Measurements from ENCODE around the gene IRX3. TPM values are rescaled to one million over a fixed set of nuclear protein-coding genes. Genes with fewer than 3 reads are reported as not detected.
"Not testable (repeated sequence)": the region's sequence is repeated elsewhere in the genome, so short reads cannot be mapped to it uniquely, and the experiment has no call there.

Gene IRX3
- total RNA-seq, 1 donor from 2014 or later, result 1.4 TPM

DNA sequence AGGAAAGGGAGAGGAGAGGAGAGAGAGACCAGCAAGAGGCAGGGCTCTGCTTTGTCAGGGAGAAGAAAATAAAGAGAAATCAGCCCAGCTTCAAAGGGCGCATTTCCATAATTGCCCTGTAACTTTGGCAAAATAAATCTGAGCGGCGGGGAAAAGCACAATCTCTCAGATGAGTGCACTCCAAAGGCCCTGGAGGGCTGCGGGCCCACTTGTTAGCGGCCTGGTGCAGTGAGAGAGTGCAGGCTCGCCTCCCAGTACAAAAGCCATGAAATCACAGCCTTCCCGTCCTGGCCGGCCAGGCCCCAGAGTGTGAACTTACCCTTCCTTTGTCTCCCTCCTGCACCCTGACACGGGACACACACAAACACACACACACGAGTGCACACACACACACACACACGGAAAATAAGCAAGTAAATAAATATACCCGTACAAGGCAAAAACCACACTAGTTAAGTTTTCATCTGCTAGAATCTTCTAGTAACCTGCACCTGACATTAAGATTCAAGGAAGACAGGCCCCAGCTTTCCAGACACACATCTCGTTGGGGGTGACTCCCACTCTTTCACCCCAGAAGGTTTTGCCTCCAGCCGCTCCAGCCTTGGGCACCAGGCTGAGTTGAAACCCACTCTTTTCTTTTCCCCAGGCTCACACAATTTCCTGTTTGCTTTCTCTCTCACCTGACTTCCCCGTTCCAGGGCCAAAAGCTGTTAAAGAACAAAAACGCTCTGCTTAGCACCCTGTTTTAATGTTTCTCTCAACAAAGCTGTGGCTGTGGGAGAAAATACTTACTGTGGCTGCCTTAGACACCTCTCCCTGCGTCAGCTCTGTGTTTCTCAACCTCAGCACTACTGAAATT lies 8.5 kb downstream of the IRX3 start:
- DNase-seq (ENCODE audit: low spot score), result no peak

DNA sequence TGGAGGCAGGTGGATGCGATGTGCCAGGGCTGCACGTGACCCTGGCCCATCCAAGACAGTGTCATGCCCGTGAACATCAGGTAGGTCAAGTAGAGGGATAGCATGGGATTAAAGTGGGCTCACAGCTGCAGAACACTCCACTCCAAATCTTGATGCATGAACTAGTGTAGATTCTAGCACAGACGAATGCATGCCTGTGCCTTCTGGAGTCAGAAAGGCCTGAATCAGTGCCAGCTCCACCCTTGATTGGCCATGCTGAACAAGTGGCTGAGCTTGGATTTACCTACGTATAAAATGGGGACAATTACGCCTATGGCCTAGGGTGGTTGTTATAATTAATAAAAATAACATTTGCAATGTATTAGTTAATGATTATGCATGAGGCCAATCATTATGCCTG lies 10.6 kb downstream of the IRX3 start:
- peak; percentile 37 for DNase-seq (ENCODE audit: low spot score)

DNA sequence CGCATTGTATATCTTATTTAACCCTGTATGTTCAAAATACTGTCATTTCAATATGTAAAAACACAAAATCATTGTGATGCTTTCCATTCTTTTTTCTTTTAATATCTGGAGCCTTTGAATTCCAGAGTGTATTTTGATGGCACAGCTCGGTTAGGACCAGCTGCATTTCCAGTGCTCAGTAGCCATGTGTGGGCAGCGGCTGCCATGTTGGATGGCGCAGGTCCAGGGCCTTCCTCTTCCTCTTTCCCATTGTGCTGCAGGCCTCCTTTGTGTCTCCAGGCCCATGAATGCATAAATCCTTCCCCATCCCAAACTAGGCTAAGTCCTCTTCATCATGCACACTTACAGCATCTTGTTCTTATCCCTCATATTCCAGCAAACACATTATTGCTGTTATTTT lies 13.0 kb downstream of the IRX3 start:
- peak; percentile 33 for DNase-seq (ENCODE audit: low spot score)

DNA sequence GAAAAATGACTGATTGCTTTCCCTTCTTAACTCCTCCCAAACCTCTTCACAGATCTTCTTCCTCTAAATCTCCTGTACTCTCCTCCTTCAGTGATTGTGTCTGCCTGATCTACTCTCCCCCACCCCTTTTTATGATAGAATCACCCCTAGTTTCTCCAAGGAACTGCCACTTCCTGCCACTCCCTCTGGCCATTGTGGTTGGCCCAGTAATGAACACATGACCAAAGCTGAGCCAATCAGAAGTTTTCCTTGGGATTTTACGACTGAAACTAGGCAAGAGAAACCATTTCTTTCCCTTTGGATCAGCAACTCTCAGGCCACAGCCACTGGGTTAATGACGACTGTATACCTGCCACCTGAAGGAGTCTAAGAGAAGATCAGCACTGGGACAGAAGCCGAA lies 15.9 kb downstream of the IRX3 start:
- DNase-seq (ENCODE audit: low spot score), result no peak

DNA sequence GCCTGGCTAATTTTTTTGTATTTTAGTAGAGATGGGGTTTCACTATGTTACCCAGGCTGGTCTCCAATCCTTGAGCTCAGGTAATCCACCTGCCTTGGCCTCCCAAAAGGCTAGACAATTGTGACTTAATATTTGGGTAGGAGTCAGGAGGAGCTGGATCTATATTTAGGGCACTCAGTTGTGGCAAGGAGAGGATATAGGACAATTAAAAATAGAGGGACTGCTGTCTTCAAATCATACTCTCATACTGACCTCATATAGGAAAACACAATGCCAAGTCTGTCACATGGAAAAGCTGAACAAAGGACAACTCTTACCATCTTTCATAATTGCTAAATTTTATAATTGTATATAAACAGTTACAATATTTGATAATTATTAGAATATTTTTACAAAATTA lies 17.1 kb downstream of the IRX3 start:
- DNase-seq (ENCODE audit: low spot score), result no peak

DNA sequence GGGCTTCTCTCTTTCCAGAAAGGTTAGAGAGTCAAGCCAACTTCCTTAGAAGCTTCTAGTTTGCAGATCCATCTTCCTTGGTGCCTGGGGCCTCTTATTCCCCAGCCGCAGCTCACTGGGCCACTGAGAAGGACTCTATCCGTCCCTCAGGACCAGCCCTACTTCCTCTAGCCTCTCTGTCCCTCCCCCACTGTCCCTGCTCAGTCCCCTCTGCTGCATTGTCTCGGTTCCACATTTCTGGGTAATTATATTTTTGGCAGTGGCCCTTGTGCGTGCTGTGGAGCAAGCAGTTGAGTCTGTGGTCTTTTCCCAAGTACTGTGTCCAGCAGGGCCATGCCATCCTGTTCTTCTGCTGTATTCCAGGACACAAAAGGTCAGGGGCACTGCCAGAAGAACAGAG lies 17.8 kb downstream of the IRX3 start:
- no peak for DNase-seq (ENCODE audit: low spot score)

DNA sequence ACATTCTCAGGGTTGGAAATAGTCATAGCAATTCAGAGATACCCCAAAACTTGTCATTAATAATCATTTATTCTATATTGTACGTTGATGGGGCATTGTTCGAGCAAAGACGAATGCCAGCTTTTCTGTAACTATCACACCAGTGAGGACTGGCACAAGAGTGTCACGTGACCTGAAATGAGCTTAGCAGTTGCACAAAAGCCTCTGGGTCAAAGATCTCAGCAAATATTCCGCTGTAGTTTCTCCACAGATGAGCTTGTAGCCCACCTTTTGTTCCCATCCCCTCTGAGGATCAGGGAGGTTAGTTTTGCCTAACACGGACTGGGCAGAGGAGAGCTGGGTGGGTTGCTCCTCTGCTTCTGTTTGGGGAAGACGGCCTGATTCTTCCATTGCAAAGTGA lies 18.2 kb downstream of the IRX3 start:
- DNase-seq (ENCODE audit: low spot score), result no peak

DNA sequence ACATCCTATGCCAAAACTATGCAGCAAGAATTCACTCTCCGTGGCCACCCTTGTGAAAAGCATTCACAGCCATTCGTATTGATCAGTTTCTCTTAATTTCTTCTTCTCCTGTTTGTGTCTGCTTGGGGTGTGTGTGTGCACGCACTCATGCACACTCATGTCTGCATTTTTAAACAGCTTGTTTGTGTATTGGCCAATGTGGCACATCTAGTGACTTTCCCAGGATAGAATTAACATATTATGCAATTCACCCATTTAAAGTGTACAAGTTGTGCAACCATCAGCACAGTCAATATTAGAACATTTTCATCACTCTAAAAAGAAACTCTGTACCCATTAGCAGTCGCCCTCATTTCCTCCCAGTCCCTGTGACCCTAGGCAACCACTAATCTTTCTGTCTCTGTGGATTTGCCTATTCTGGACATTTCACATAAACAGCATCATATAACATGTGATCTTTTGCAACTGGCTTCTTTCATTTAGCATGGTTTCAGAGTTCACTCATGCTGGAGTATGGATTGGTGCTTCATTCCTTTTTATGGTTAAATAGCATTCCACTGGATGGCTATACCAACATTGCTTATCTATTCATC lies 20.1 kb downstream of the IRX3 start:
- DNase-seq (ENCODE audit: low spot score), result no peak

DNA sequence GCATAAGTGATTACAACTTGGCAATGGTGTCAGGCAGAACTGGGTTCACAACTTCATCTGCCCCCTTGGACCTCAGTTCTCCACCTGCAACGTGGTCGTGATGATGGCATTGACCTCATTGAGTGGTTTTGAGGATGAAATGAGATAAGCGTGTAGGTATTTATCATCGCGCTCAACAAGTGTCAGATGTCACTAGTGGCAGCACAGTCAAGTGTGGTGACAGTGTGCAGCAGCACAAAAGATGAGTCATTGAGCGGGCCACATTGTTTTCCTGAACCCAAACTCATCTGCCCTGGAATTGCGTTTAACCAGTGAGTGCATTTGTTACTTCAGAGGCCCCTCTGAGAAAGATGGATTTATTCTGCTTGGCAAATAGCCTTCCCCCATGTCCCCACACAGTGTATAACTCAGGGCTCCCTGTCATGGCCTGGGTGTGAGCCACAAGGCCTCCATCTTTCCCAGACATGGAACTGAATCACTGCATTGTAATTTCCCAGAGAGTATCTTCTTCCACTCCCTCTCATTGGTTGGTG lies 20.9 kb downstream of the IRX3 start:
- peak; percentile 47 for DNase-seq (ENCODE audit: low spot score)

DNA sequence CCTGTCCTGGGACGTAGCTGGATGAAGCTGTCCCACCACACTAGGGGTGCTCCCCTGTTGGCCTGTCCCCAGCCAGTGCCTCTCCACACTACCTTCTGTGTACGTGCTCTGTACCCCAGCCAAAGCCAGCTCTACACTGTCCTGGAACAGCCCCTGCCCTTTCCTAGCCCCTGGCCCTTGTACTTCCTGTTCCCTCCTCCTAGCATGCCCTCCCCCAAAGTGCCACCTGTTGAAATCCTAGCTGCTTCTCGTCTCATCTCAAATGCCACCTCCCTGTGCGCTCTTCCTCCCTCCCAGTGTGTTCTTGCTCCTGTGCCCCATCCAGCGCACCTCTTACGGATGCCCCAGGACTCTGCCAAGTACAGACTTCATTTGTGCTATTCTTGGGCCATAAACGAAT lies 33.5 kb downstream of the IRX3 start:
- no peak for DNase-seq (ENCODE audit: low spot score)

DNA sequence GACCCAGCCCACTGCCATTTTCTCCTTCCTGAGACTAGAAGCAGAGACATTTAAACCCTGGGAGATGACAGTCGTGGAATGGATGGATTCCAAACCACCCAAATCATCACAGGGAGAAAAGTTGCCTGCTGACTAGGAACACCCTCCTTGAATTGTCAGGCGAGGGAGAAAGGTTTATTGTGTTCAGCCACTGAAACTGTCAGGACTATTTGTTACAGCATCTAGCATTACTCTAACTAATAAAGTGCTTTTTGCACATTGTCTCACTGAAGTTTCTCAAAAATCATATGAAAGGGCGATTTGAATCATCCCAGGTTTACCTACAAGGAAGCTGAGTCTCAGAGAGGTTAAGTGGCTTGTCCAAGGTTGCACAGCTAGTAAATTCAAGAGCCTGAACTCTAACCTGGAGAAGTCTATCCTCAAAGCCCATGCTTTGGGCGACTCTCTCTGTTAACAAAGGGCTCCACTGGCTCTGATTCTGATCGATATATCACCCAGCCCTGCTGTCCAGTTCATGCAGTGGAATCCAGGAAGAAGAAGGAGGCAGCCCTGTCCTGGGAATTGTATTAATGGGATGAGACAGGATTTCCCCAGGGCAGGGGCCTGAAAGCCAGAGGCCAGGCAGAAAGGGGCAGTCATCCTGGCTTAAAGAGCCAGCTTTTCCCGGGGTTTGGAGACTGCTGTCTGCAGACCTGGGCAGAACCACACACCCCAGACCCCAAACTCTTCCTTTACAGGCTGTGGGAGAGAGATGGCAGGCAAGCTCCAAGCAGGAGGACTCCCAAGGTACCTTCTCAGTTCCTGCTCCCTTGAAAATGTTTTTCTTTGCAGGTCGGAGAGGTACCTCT lies 37.5 kb downstream of the IRX3 start:
- no peak for DNase-seq (ENCODE audit: low spot score)

DNA sequence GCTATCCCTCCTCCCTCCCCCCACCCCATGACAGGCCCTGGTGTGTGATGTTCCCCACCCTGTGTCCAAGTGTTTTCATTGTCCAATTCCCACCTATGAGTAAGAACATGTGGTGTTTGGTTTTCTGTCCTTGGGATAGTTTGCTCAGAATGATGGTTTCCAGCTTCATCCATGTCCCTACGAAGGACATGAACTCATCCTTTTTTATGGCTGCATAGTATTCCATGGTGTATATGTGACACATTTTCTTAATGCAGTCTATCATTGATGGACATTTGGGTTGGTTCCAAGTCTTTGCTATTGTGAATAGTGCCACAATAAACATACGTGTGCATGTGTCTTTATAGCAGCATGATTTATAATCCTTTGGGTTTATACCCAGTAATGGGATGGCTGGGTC lies 38.9 kb downstream of the IRX3 start:
- DNase-seq (ENCODE audit: low spot score), result not testable (repeated sequence)

DNA sequence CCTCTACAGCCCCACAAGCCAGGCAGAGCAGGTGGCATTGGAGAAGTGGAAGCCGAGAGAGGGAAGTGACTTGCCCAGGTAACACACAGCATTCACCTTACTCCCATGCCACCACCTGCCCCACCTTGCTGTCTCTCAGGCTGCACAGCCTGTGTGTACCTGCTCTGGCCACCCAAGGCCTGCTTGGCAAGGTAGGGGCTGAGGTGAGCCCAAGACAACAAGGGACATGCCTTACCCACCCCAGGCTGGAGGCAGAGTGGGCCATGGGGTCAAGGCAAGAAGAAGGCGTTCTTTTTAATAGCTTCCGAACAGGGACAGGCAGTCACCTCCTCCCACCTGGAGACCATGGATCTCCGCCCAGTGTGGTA lies 40.1 kb downstream of the IRX3 start:
- no peak for DNase-seq (ENCODE audit: low spot score)

DNA sequence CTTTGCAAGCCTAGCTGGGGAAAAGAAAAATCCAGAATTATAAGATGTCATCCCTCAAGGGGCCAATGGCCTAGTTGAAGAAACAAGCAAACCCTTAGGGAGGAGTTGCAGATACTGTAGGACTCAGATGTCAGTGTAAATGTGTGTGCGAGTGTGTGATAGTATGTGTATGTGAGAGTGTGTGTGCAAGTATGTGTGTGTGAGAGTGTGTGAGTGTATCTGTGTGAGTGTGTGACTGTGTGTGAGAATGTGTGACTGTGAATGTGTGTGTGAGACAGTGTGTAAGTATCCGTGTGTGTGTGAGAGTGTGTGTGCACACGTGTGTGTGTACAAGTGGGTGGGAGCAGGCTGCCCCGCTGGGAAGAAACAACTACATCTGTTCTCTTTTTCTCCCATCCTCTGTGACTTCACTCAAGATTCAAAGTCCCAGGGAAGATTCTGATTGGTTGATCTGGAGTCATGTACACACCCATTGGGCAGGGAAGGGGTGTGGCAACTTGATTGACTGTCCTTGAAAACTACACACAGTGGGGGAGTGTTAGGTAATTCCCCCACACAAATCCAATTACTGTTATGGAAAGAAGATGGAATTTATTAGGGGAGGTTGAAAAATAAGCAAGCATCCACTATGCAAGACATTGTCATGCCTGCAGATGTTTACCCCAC lies 40.7 kb downstream of the IRX3 start:
- DNase-seq (ENCODE audit: low spot score), result no peak

DNA sequence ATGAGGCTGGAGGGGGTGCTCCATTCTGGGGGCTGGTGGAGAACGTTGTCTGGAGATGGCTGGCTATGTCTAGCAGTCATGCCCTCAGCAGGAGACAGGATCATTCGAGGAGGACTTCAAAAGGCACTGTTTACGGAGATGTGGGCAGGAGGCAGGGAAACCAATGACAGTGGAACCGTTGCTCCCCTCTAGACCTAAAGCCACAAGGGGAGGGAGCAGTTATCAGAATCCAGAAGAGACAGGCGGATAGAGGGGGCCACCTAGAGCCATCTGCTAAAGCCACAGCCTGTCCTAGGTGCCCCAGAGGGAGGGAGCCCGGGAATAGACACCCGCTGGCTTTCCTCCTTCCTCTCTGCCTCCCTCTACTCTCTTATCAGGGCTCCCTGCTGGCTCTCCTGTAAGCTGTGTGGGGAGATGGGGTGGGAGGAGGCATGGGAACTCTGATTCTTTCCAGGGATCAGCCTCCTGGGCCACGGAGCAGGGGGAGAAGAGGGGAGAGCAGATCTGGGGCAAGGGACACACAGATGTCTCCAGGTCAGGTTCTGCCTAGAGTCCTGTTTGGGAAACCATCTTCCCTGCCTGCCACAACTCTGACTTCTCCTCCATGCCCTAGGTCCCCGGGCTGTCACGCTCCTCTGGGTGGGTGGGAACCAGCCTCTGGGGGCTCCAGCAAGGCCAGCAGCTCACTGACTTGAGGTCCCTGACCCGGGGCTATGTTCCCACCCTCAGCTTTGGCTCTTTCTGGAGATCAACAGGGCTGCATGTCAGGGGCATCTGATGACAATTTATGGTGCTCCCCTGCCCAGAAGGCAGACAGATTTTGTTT lies 42.3 kb downstream of the IRX3 start:
- no peak for DNase-seq (ENCODE audit: low spot score)

DNA sequence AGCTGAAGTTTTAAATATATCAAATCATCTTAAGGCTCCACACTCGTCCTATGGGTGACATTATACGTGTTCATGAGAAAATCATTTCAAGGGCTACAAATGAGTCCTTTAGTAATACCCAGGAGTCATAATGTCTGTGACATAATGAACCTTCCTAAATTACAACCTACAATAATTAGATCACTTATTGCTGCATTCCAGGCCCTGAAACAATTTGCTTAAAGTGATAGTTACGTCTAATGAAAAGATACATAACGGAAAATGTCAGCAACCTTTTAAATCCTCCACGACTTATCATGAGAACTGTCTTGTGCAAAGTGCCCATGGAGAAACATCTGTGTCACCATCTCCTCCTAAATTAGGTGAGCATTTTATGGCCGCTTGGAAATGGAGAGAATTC lies 43.4 kb downstream of the IRX3 start:
- no peak for DNase-seq (ENCODE audit: low spot score)

DNA sequence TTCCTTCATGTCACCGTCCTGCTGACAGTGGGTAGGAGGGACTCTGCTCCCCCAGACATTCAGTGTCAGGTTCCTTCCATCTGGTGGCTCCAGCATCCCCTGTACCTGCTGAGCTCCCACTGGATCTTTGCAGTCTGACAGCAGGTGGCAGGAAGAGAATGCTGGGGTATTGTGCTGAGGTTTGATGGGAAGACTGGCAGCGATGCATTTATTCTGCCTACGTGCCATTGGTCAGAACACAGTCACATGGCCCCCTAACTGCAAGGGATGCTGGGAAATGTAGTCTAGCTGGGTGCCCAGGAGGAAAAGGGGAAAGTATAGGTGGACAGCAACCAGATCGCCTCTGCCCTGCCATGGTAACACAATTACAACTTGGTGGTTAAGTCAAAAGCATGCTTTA lies 44.4 kb downstream of the IRX3 start:
- no peak for DNase-seq (ENCODE audit: low spot score)

DNA sequence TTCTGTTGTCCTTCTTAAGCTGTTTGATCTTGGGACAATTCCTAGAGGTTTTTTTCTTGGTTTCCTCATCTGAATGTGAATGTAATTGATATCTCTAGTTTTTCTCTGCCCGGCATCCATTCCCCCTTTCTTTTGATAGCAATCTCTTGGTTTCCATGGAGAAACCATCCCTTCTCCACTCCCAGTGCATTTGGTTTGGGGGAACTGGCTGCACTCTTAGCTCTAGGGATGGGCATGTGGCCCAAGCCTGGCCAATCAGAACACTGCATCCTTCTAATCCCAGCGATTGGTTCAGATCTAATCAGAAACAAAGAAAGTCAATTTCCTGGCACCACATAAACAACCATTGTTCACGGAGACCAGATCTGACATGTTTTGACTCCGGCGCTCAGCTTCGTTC lies 45.1 kb downstream of the IRX3 start:
- no peak for DNase-seq (ENCODE audit: low spot score)

DNA sequence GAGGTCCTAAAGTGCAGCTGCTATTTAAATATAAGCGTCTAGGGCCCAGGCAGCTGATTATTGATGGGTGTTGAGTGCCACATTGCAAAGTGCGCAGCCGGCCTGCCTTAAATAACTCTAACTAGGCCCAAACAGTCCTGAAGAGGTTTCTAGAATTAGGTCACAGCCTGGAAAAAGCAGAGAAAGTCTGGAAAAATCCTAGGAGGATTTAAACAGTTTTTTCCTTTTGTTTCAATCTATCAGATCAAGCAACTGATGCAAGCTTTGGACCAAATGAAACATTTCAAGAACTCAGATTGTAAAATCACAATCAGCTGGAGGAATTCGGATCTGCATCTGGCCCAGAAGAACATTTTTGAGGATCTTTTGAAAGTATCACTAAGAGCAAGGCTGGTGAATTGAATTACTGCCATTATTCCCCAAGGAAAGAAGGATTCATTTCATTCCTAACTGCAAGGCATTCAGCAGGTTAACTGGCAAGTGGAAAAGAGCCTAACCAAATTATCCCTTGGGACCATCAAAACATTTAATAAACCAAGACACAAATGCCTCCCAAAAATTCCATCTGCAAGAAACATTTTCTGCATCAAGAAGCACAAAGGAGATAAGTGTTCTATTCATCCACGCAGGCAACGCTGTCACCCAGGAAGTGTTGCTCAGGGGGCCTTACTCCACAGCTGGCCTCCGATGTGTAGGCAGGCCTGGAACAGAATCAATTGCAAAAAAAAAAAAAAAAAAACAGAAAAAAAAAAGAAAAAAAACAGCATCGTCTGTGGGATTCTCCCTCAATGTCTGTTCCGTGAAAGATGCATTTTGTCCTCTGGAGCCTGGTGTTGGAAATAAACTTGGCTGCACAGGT lies 46.1 kb downstream of the IRX3 start:
- no peak for DNase-seq (ENCODE audit: low spot score)

DNA sequence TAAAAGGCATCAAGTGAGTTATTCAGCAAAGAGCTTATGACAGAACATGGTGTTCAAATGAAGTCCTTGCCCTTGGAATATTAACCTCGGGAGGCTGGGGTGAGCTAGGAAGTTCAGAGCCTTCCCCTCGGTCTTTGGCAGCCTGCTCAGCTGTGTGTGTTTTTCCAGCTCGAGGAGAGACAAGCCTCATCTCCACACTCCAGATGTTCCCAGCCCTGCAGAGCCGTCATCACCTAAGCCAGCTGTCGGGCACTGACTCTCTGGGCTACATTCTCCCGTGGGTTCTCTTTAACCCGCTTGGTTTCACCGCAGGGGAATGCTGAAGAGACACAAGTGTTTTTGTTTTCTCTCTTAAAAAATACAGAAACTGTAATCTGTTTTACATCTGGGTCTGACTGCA lies 47.1 kb downstream of the IRX3 start:
- DNase-seq (ENCODE audit: low spot score), result no peak

All from mesenteric fat pad (tissue), 1 donor.